NCI-H2196 (cell line): ENCODE measurements around the gene SNTG2.

Experiments used
- DNase-seq: peaks from one replicate; lab custom pipeline; 2025; ENCODE audit not compliant: unreplicated experiment; lab: John Stamatoyannopoulos, UW

The SNTG2 gene

DNA sequence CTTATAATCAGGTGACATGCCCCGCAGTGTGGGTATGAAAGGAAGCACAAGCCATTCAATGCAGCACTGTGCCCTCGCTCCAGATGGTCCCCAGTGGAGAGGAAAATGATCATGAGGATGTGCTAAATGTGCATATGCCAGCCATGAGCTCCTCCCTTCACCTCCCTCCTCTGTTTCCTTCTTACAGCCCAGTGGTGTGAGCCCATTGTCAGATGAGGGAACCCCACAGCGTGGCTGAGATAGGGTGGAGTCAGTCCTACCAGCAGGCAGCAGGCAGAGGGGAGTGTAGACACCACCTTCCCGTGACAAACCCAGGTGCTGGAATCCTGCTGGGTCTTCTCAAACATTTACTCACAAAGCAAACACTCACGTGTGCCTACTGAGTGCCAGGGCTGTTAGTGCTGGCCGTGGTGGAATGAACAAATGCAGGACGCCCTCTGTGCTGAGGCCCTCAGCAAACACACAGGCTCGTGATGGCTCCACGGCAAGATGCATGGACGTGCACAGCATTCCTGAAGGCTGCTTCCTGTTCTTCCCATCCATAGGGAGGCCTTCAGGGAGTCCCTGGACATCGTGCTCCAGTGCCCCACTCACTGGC, 280.9 kb downstream of the SNTG2 start:
- no peak for DNase-seq

DNA sequence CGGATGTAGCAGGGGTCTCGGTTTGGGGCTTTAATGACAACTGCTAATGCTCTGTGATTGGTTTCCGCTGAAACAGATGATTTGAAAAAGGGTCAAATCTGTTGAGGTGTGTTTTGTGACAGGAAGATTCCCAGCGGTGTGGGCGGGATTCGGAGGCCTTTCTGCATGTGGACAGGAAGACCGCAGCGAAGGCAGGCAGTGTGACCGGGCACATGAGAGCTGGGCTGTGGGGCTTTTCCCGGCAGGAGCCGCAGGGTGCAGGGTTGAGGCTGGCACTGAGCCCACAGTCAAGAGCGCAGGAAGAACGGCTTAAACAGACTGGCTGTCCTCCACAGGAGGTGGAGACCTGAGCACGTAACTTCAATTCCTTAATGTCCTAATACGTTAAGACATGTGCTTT, 282.6 kb downstream of the SNTG2 start:
- no peak for DNase-seq

DNA sequence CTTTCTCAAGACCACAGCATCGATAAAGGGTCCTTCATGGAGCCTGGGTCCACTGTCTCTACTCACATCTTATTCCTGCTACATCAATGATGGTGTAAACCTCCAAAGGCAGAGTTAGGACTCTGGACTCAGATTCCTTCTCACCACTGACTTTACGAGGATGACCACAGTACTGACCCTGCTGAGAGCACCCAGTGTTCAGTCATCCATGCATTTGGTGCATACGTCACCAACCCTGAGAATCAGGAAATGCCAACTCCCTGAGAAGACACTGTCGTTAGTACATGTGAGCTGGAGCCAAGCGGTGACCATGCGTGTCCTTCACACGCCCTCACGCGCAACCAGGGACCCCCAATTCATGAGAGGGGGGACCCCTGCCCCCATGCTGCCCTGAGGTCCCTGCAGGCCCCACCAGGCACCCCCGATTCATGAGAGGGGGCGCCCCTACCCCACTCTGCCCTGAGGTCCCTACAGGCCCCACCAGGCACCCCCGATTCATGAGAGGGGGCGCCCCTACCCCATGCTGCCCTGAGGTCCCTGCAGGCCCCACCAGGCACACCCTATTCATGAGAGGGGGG, 284.2 kb downstream of the SNTG2 start:
- DNase-seq = no peak

DNA sequence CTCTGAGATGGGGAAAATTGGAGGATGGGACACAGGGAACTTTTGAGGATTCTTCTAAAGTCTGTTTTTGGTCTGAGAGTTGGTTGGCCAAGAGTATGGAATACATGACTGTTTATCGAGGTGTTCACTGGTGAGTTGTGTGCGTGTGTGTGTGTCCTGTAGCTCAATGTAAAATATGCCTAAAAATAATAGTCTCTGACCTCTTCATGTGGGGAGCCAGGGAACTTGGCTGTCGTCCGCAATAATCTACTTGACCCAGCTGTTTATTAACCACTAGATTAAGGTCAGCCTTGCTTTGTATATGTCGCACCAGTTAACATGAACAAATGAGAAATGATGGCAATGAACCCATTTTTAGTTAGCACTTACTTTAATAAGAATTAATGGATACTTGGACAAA, 285.2 kb downstream of the SNTG2 start:
- DNase-seq = no peak

DNA sequence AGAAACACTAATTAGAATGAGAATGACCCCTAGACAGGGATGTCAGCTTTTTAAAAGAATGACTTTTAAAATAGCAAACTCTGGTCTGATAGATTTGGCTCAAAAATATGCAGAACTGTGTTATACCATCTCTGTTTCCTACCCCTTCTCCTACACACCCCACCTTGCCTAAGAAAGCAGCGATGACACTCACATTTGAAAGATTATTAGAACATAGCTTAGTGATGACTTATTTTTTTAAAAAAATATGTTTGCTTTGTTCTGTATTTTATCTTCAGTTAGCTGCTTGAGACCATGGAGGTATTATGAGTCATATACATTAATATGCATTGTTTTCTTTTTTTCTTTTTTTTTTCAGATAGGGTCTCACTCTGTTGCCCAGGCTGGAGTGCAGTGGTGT, 286.0 kb downstream of the SNTG2 start:
- DNase-seq = no peak

DNA sequence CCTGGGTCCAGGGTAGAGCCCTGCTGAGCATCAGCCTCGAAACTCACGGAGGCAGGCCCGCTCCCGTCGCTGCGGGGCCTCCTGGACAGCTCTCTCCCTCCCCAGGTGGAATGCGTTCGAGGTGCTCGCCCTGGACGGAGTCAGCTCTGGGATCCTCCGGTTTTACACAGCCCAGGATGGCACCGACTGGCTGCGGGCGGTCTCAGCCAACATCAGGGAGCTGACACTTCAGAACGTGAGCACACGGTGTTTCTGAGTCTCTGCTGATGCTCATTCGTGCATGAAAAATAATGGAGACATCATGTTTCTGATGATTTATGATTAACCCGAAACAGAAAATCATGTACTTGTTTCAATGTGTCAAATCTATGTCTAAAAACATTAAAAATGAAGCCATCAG, 287.1 kb downstream of the SNTG2 start:
- DNase-seq = no peak

DNA sequence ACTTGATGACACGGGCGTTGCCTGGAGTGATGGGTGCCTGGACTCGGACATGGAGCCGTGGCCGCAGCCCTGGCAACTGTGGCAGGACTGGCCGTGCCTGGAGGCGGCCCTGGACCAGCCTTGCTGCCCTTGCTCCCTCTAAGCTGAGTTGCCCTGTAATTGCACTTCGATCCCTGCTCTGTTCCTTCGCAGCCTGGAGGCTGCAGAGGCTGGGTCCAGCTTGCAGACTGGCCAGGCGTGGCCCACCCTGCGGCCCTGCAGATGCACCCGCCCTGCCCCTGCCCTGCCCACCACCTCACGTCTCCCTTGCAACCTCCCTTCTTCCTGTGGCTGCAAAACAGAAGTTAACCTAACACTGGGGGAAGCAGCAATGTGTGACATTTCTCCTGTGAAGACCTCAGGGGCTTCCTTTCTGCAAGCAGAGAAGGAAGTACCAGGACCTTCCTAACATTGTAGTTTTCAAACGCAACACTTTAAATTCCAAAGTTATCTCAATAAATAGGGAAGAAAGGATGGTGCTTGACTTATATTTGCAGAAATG, 288.0 kb downstream of the SNTG2 start:
- DNase-seq = no peak

DNA sequence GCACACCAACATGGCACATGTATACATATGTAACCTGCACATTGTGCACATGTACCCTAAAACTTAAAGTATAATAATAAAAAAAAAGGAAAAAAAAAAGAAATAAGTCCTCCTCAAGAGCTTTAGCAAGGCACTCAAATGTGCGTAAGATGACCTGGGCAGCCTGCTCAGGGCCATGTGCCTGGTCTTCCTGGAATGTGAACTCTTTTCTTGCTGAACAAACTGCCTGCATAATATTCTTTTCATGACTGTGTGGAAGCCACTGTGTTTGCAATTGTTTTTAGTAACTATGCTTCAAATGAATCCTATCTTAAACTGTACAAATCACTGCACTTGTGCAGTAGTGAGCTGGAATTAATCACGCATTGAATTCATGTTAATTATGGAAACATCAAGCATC, 294.5 kb downstream of the SNTG2 start:
- DNase-seq = no peak

DNA sequence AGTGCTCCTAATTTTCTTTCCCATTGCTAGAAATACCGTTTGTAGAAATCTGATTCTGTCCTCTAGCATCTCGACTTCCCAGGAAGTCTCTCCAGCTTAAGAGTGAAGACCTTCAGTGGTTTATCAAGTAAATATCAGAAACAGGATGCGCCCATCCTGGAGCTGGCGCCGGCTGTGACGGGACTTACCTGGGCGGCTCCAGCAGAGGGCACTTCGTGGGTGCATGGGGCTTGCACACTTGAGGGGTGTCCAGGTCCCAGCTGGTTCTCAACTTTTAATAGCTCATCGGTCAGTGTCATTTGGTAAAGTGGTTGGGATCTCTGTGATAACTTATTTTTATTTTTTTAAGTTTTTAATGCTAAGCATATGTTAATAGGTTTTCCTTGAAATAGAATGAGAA, 295.6 kb downstream of the SNTG2 start:
- no peak for DNase-seq

DNA sequence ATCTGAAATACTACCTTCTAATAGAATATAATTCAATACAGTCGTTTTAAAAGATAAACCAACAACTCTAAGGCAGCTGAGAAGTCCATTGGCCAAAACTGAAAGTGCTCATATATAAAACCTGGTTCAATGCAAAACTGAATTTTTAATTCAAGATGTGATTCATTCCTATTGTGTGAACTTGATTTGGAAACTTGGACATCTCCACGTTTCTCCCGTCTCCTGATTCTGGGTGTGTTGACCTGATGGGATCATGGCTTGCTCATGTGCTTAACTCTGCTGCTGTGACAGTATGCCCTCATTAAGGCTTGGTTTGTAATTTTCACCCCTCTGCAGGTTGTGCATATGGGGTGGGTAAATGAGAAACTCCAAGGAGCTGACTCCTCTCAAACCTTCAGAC, 296.3 kb downstream of the SNTG2 start:
- no peak for DNase-seq

DNA sequence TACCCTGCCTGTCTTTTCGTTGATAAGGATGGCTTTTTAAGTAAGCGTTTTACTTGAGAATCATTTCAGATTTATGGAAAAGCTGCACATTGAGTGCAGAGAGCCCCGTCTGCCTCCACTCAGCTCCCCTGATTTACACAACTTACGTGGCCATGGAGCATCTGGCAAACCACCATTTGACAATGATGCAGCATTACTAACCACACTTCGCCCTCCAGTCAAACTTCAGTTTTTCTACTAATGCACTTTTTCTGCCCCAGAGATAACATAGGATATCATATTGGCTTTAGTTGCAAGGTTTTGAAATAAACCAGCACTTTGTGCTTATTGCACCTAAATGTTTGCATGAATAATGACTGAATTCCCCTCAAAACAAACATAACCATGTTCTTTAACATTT, 297.5 kb downstream of the SNTG2 start:
- DNase-seq = no peak

DNA sequence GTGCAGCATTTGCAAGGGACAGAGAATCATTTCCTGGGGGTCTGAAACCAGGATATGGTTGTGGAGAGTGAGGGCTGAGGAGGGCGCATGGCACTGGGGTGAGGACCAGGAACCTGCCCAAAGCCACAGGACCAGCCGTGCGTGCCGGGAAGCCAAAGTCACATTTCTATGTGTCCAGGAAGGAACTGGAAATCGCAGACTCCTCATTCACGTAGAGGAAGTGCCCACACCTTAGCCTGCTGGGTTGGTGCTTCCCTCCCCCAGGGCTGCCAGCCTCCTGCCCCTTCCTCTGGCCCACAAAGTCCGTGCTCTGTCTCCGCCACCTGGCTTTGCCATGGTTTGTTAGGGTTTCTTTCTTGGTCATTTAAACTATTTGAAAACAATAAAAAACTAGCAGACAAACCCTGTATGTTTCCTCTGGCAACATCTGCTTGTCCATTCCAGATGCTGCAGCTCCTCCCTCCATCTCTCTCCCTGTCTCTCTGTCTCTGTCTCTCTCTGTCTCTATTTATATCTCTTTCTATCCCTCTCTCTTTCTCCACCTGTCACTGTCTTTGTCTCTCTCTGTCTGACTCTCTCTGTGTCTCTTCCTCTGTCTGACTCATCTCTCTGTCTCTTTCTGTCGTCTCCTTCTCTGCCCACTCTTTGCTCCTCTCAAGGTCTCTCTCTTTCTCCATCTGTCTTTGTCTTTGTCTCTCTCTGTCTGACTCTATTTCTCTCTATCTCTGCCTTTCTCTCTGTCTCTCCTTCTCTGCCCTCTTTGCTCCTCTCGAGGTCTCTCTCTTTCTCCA, 299.4 kb downstream of the SNTG2 start:
- DNase-seq = no peak

DNA sequence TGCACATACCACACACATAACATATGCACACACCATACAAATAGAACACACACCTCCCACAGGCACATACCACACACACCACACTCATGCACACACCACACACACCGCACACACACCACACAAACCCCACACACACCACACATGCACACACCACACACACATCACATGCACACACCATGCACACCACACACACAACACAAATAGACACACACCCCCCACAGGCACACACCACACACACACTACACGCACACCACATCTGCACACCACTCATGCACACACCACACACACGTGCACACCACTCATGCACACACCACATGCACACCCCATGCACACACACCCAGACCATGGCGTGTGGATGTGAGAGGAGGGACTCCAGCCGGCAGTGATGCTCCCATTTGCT, 300.9 kb downstream of the SNTG2 start:
- no peak for DNase-seq

DNA sequence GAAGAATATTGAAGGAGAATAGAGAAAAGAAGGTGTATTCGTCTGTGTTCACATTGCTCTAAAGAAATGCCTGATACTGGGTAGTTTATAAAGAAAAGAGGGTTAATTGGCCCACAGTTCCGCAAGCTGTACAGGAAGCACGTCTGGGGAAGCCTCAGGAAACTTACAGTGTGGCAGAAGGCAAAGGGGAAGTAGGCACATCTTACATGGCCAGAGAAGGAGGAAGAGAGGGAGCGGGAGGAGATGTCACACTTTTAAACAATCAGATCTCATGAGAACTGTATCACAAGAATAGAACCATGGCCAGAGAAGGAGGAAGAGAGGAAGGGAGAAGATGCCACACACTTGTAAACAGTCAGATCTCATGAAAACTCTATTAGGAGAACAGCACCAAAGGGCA, 303.0 kb downstream of the SNTG2 start:
- DNase-seq = no peak

DNA sequence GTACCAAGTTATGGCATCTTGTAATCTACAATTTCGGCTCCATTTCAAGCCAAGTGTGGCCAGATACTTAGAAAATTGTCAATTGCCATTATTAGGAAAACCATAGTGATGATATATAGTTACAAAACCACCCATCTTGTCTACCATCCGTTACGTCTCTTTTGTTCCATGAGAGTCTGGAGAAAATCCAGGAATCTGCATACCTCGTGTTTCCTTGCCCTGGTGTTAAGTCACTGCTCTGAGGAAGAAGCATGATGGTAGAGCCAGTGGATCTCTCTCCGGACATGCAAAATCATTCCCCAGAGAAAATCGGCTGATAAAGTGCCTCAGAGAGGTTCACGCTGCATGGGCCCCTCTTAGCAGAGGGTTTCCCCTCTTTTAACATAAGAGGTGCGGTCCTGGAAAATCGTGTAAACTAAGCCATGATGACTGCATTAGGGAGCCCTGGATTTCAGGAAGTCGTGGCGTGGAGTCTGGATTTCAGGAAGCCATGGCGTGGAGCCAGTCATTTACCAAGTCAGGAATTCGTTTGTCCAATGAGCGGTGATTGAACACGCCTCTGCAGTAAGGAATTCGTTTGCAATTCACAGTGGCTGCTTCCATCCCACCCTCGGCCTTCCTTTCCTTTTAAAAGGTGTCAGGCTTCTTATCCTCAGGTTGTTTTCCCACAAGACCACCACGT, 304.2 kb downstream of the SNTG2 start:
- no peak for DNase-seq

DNA sequence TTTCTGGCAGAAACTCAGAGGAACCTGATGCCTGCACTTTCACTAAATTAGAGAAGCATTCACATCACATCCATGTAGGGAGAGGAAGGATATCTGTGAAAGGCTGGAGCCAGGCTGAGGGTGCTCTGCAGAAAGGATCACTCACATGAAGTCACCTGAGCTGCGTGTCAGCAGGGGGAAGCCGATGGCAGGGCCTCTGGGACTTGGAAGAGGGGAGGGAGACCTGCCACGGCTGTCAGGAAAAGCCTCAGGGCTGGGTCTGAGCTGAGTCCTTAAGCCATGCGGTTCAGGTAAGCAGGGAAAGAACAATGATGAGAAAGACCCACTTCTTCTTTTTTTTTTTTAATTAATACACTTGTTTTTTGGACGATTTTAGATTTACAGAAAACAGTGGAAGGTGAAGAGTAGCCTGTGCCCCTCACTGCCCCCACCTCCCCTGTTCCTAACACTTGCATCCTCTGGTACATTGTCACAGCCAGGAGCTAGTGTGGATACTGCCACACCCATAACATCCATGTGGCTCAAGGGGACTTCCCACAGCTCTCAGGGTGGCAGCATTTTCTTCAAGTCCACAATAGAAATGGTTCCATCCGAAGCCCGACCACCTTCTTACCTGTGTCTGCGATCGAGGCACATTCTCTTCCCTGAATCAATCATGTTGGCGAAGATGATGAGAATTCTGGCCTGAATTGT, 306.1 kb downstream of the SNTG2 start:
- no peak for DNase-seq

DNA sequence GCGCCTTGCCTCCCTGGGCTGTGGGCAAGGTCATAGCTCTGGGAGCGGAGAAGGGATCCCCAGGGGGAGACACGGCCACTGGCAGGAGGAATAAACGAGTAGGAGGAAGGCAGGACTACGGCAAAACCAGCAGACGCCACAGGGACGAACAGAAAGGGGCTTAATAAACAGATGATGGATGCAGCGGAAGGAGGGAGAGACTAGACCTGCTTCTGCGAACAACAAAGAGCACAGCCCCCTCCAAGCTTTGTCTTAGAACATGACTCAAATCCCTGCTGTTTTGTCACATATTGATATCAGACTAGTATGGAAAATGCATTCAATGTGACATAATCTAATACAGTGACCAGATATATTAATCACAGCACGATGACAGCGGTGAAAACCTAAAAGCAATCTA, 306.7 kb downstream of the SNTG2 start:
- no peak for DNase-seq

DNA sequence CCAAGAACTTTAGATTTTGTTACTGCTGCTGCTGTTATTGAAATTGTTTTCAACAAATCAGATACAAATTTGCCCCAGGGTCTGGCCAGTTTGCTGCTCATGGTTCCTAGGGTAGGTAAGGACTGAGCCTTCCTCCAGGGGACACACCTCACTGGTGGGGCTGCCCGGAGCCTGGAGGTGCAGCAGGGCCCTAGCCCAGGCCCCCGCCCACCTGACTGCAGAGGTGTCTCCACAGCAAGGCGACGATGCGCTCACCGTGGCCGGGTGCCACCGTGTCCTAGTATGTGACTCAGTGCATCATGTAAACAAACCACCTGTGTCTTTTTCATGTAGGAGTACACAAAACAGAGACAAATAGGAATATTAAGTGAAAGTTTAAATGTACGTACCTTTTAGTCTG, 309.1 kb downstream of the SNTG2 start:
- no peak for DNase-seq

DNA sequence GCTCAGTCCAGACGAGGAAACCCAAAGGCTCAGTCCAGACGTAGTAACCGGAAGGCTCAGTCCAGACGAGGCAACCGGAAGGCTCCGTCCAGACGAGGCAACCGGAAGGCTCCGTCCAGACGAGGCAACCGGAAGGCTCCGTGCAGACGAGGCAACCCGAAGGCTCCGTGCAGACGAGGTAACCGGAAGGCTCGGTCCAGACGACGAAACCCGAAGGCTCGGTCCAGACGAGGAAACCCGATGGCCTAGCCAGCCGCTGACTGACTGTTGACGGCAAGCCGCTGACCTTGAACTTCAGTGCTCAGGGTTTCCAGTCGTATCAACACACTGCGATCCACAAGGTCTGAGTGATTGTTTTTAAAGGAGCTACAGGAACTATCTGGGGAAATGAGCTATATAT, 312.0 kb downstream of the SNTG2 start:
- DNase-seq = no peak

DNA sequence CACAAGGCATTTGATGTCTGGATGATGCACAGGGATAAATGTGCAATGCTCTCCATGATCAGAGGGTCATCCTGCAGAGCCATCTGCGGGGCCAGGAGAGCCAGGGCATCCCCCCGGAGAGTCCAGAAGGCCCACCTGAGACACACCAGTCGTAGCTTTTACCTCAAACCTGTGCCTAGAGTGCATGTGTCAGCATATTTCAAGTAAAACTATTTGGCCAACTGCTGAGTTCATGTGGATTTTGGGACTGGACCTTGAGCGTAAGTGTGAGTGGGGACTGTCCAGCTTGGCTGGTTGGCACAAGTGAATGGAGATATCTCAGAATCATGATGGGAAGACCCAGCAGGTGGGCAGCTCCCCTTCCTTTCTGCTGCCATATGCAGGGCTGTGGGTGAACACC, 314.8 kb downstream of the SNTG2 start:
- DNase-seq = no peak

DNA sequence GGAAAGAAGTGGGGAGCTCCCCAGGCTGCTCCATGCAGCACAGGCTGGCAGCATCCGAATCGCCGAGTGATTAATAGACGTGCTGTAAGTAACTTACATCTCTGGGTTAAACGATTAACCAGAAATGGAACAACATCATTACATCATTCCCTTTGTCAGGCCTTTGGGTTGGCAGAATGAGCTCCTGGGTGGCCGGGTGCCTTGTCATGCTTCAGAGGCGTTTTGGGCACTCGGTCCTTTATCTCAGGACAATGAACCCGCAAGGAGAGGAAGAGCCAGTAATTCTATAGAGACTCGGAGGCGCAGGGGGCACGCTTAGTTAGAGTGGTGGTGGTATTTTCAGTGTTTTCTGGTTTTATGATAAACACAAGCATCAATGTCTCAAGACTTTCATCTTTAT, 315.7 kb downstream of the SNTG2 start:
- no peak for DNase-seq
